Measurements from ENCODE around the gene C6orf62. TPM values are rescaled to one million over a fixed set of nuclear protein-coding genes. Genes with fewer than 3 reads are reported as not detected.

The C6orf62 gene
- total RNA-seq, 1 donor from 2014 or later: 85.0 TPM

- peaks cover 19% of the 10 kb centered on the region for H3K36me3 Mint-ChIP-seq (ENCODE audit: low read depth)
- H3K27ac Mint-ChIP-seq (ENCODE audit: unreplicated experiment): no peak overlapping the region
- DNase-seq (ENCODE audit: low read depth, low spot score): no peak
Observed at GRCh38 chr6:24710519-24711303, 8.2 kb downstream of the C6orf62 start.

GRCh38 chr6:24709014-24709711 is 9.8 kb downstream of the C6orf62 start:
- Mint-ChIP-seq H3K4me1 (peaks cover 3% of the 10 kb centered on the region), H3K27ac (ENCODE audit: unreplicated experiment) (no peak overlapping the region), H3K9me3 (no peaks in the 10 kb centered on the region), H3K27me3 (ENCODE audit: low read depth) (no peaks in the 10 kb centered on the region), H3K36me3 (ENCODE audit: low read depth) (peaks cover 17% of the 10 kb centered on the region), H3K4me3 (no peak overlapping the region)
- no peak for TF ChIP-seq CTCF (conservative IDR thresholded peaks at IDR 0.05)
- no peak for DNase-seq (ENCODE audit: low read depth, low spot score)

More at GRCh38 chr6:24710519-24711303, 8.2 kb downstream of the C6orf62 start:
- Mint-ChIP-seq H3K4me1 (peaks cover 10% of the 10 kb centered on the region), H3K9me3 (no peaks in the 10 kb centered on the region), H3K27me3 (ENCODE audit: low read depth) (no peaks in the 10 kb centered on the region), H3K4me3 (no peak overlapping the region)
- TF ChIP-seq CTCF (conservative IDR thresholded peaks at IDR 0.05): no peak

GRCh38 chr6:24708612-24709011 is 10.3 kb downstream of the C6orf62 start:
- Mint-ChIP-seq H3K4me3 (no peak overlapping the region), H3K27ac (ENCODE audit: unreplicated experiment) (no peak overlapping the region), H3K4me1 (peaks cover 3% of the 10 kb centered on the region), H3K36me3 (ENCODE audit: low read depth) (peaks cover 16% of the 10 kb centered on the region), H3K27me3 (ENCODE audit: low read depth) (no peaks in the 10 kb centered on the region), H3K9me3 (no peaks in the 10 kb centered on the region)
- no peak for DNase-seq (ENCODE audit: low read depth, low spot score)
- no peak for TF ChIP-seq CTCF (conservative IDR thresholded peaks at IDR 0.05)

- no peak overlapping the region for H3K4me3 Mint-ChIP-seq
- TF ChIP-seq CTCF (conservative IDR thresholded peaks at IDR 0.05): no peak
- DNase-seq (ENCODE audit: low read depth, low spot score): no peak
- peaks cover 6% of the 10 kb centered on the region for H3K36me3 Mint-ChIP-seq (ENCODE audit: low read depth)
- H3K27me3 Mint-ChIP-seq (ENCODE audit: low read depth): no peaks in the 10 kb centered on the region
- no peak overlapping the region for H3K27ac Mint-ChIP-seq (ENCODE audit: unreplicated experiment)
- H3K9me3 Mint-ChIP-seq: no peaks in the 10 kb centered on the region
- H3K4me1 Mint-ChIP-seq: no peaks in the 10 kb centered on the region
Observed at GRCh38 chr6:24704468-24704867, 14.5 kb downstream of the C6orf62 start.

GRCh38 chr6:24702720-24703282 is 16.2 kb downstream of the C6orf62 start:
- no peak for TF ChIP-seq CTCF (conservative IDR thresholded peaks at IDR 0.05)
- H3K27me3 Mint-ChIP-seq (ENCODE audit: low read depth): no peaks in the 10 kb centered on the region

More at GRCh38 chr6:24702720-24703282, 16.2 kb downstream of the C6orf62 start:
- no peak for DNase-seq (ENCODE audit: low read depth, low spot score)
- Mint-ChIP-seq H3K4me3 (no peak overlapping the region), H3K4me1 (no peaks in the 10 kb centered on the region), H3K36me3 (ENCODE audit: low read depth) (peaks cover 5% of the 10 kb centered on the region), H3K27ac (ENCODE audit: unreplicated experiment) (no peak overlapping the region), H3K9me3 (no peaks in the 10 kb centered on the region)
